C4-2B (cell line): ENCODE data around the gene ZSCAN5A.

ENCODE experiments used
- CTCF ChIP-seq: fragments of 450-650 bp; conservative IDR thresholded peaks from 2 replicates; pipeline ENCODE4 v1.5.1; 2017; ENCODE audit warnings: mild to moderate bottlenecking
- ZFX ChIP-seq: fragments of 450-650 bp; IDR thresholded peaks from 2 replicates; pipeline ENCODE4 v1.6.1; 2017

- TF ChIP-seq CTCF (no peak), ZFX (no peak)
Measured at GRCh38 chr19:56316728-56317127, 2.1 kb upstream of the ZSCAN5A start.
